HepG2 (cell line): ENCODE measurements around the gene MXRA8. TPM values are rescaled to one million over a fixed set of nuclear protein-coding genes. Genes with fewer than 3 reads are reported as not detected.
A peak's percentile ranks its signal among the peaks of the same experiment; 100 is the strongest.

Experiments
- ATF4 ChIP-seq, 2 experiments: fragments of 450-650 bp in 1 of 2; sonication (generic) in 1 of 2; formaldehyde crosslinking; IDR thresholded peaks; 2 replicates each; pipeline versions ENCODE4 v1.5.0 to v1.8.0; 2020 to 2022; ENCODE audit warnings: mild to moderate bottlenecking in 1 of 2, missing genetic modification reagents in 1 of 2
- CHD4 ChIP-seq: fragments of 200-600 bp; sonication (generic); IDR thresholded peaks from 2 replicates; pipeline ENCODE4 v1.7.0; 2017; ENCODE audit warnings: mild to moderate bottlenecking, low read length, borderline replicate concordance
- KLF16 ChIP-seq, 2 experiments: sonication (generic) in 1 of 2; formaldehyde crosslinking in 1 of 2; IDR thresholded peaks; 2 replicates each; pipeline versions ENCODE4 v1.6.1 to v1.8.0; 2016 to 2023; ENCODE audit warnings: missing genetic modification reagents in 2 of 2, missing compliant biosample characterization in 1 of 2
- NFATC3 ChIP-seq: sonication (generic); formaldehyde crosslinking; IDR thresholded peaks from 2 replicates; pipeline ENCODE4 v1.5.1; 2020; ENCODE audit warnings: mild to moderate bottlenecking, missing genetic modification reagents
- PCBP1 ChIP-seq: fragments of 200-400 bp; formaldehyde crosslinking; IDR thresholded peaks from 2 replicates; pipeline ENCODE4 v1.6.1; 2017; ENCODE audit warnings: mild to moderate bottlenecking, low read depth, low read length, borderline replicate concordance
- POLR2AphosphoS2 ChIP-seq: IDR thresholded peaks from 2 replicates; pipeline ENCODE4 v1.6.1; 2011; ENCODE audit warnings: low read depth, low read length, improper control_type of control experiment
- RXRA ChIP-seq: sonication (generic); formaldehyde crosslinking; IDR thresholded peaks from 2 replicates; pipeline ENCODE4 v1.5.1; 2020; ENCODE audit warnings: missing genetic modification reagents
- U2AF2 ChIP-seq: fragments of 200-400 bp; formaldehyde crosslinking; IDR thresholded peaks from 2 replicates; pipeline ENCODE4 v1.6.1; 2017; ENCODE audit warnings: low read depth, mild to moderate bottlenecking, low read length
- ZBTB10 ChIP-seq: sonication (generic); formaldehyde crosslinking; IDR thresholded peaks from 2 replicates; pipeline ENCODE4 v1.4.0; 2020; ENCODE audit warnings: missing genetic modification reagents, borderline replicate concordance
- ZBTB49 ChIP-seq: sonication (generic); formaldehyde crosslinking; IDR thresholded peaks from 2 replicates; pipeline ENCODE4 v1.4.0; 2020; ENCODE audit warnings: missing genetic modification reagents, borderline replicate concordance
- polyA plus RNA-seq, 8 experiments: library from polyadenylated mRNA; depleted of rRNA in 3 of 8; stranded (reverse) in 7 of 8; unstranded in 1 of 8; fragments of >200 nt; fragmentation: Illumina TruSeq in 4 of 8; extraction: Trizol in 4 of 8; gene quantifications; 2 replicates each; pipeline versions ENCODE4 v1.2.1 to v1.2.3, GENCODE V29; 2011 to 2016; ENCODE audit warnings: low read depth in 4 of 8, missing spikeins in 1 of 8, mixed read lengths in 1 of 8; ENCODE audit not compliant: insufficient read depth in 1 of 8
- total RNA-seq, 5 experiments: library from RNA; depleted of rRNA; stranded (reverse); fragments of >200 nt; fragmentation: Illumina TruSeq; extraction: Trizol; gene quantifications; 2 replicates each; pipeline ENCODE4 v1.2.3, GENCODE V29; 2016; ENCODE audit warnings: low read depth in 1 of 5
- TF ChIP-seq, protein P1 (sequence below): sonication (generic); formaldehyde crosslinking; IDR thresholded peaks from 2 replicates; pipeline ENCODE4 v1.4.0; 2020; ENCODE audit warnings: mild to moderate bottlenecking, missing genetic modification reagents
- TF ChIP-seq, protein P2 (sequence below): IDR thresholded peaks from 2 replicates; pipeline ENCODE4 v1.6.1; 2016; ENCODE audit warnings: mild to moderate bottlenecking, missing biosample characterization, missing genetic modification reagents
- TF ChIP-seq, protein P3 (sequence below): sonication (generic); formaldehyde crosslinking; IDR thresholded peaks from 2 replicates; pipeline ENCODE4; 2020; ENCODE audit warnings: missing genetic modification reagents, mild to moderate bottlenecking, borderline replicate concordance
- TF ChIP-seq, protein P4 (sequence below): sonication (generic); formaldehyde crosslinking; IDR thresholded peaks from 2 replicates; pipeline ENCODE4 v1.4.0; 2020; ENCODE audit warnings: missing genetic modification reagents

The MXRA8 gene
- total and polyA plus RNA-seq, 2 of the 13 experiments (the other 11 are each of a cell fraction or from before 2014, with no cell fraction given) = 19.8 to 44.8 TPM

DNA sequence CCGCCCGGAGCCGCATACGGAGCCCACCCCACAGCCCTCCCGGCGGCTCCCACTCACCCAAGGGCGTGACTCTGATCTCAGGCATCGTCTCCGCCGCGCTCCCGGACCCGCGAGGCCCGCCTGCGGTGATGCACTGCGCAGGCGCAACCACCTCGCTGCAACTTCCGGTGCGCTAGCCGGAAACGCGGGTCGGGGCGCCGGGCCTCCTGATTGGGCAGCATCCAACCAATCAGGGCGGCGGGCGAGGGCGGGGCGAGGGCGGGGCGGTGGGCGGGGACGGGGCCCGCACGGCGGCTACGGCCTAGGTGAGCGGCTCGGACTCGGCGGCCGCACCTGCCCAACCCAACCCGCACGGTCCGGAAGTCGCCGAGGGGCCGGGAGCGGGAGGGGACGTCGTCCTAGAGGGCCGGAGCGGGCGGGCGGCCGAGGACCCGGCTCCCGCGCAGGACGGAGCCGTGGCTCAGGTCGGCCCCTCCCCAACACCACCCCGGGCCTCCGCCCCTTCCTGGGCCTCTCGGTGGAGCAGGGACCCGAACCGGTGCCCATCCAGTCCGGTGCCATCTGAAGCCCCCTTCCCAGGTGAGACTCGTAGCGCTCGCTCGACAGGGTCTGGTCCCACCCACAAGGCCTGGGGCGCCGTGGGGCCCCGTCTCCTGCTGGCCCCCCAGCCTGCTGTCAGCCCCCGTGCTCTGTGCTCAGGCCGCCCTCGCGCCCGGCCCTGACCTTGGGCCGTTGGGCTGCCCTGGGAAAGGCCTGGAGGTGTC lies 33.6 kb downstream of the MXRA8 start, which contains the start of the genes CPTP and INTS11 (continued):
- TF ChIP-seq, protein P1, sequence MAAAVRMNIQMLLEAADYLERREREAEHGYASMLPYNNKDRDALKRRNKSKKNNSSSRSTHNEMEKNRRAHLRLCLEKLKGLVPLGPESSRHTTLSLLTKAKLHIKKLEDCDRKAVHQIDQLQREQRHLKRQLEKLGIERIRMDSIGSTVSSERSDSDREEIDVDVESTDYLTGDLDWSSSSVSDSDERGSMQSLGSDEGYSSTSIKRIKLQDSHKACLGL (CRISPR knock-in tag) = peak; percentile 78; the same call in 1 of the 2 replicates
- TF ChIP-seq NFATC3 = peak; percentile 32; the same call in 1 of the 2 replicates
- 0 out of 2 replicates have a peak, but pooled peaks have one; percentile 20 for TF ChIP-seq PCBP1
- 0 out of 4 replicates have a peak, but pooled peaks of 1 of the 2 experiments have one; percentile 40 for TF ChIP-seq ATF4 (CRISPR knock-in tag; IDR thresholded peaks at IDR 0.05)
- TF ChIP-seq, protein P2, sequence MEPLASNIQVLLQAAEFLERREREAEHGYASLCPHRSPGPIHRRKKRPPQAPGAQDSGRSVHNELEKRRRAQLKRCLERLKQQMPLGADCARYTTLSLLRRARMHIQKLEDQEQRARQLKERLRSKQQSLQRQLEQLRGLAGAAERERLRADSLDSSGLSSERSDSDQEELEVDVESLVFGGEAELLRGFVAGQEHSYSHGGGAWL = no peak; the same call in 1 of the 2 replicates
- peak; percentile 73 for TF ChIP-seq RXRA (CRISPR knock-in tag)
- TF ChIP-seq, protein P3, sequence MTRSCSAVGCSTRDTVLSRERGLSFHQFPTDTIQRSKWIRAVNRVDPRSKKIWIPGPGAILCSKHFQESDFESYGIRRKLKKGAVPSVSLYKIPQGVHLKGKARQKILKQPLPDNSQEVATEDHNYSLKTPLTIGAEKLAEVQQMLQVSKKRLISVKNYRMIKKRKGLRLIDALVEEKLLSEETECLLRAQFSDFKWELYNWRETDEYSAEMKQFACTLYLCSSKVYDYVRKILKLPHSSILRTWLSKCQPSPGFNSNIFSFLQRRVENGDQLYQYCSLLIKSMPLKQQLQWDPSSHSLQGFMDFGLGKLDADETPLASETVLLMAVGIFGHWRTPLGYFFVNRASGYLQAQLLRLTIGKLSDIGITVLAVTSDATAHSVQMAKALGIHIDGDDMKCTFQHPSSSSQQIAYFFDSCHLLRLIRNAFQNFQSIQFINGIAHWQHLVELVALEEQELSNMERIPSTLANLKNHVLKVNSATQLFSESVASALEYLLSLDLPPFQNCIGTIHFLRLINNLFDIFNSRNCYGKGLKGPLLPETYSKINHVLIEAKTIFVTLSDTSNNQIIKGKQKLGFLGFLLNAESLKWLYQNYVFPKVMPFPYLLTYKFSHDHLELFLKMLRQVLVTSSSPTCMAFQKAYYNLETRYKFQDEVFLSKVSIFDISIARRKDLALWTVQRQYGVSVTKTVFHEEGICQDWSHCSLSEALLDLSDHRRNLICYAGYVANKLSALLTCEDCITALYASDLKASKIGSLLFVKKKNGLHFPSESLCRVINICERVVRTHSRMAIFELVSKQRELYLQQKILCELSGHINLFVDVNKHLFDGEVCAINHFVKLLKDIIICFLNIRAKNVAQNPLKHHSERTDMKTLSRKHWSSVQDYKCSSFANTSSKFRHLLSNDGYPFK = peak; percentile 54; the same call in 1 of the 2 replicates
- no peak for TF ChIP-seq POLR2AphosphoS2
- no peak for TF ChIP-seq CHD4
- TF ChIP-seq ZBTB10 (CRISPR knock-in tag) = no peak
- TF ChIP-seq U2AF2 = no peak
- TF ChIP-seq, protein P4, sequence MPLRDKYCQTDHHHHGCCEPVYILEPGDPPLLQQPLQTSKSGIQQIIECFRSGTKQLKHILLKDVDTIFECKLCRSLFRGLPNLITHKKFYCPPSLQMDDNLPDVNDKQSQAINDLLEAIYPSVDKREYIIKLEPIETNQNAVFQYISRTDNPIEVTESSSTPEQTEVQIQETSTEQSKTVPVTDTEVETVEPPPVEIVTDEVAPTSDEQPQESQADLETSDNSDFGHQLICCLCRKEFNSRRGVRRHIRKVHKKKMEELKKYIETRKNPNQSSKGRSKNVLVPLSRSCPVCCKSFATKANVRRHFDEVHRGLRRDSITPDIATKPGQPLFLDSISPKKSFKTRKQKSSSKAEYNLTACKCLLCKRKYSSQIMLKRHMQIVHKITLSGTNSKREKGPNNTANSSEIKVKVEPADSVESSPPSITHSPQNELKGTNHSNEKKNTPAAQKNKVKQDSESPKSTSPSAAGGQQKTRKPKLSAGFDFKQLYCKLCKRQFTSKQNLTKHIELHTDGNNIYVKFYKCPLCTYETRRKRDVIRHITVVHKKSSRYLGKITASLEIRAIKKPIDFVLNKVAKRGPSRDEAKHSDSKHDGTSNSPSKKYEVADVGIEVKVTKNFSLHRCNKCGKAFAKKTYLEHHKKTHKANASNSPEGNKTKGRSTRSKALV (CRISPR knock-in tag) = peak; percentile 33; the same call in 1 of the 2 replicates
- no peak for TF ChIP-seq ZBTB49
- TF ChIP-seq KLF16 (CRISPR knock-in tag; IDR thresholded peaks at IDR 0.05) = peak in 1 of 2 experiments; percentile 12; a peak in 1 of 4 replicates
